KOPT-K1 (cell line): ENCODE measurements around the gene SRGAP3.
A peak's percentile ranks its signal among the peaks of the same experiment; 100 is the strongest.
"Not testable (repeated sequence)": the region's sequence is repeated elsewhere in the genome, so short reads cannot be mapped to it uniquely, and the experiment has no call there.

Experiments
- H3K27ac ChIP-seq: fragments of 200-600 bp; sonication (generic); 2 replicates; pipeline ENCODE4 v1.5.1; 2016; ENCODE audit warnings: antibody characterized with exemption, mild to moderate bottlenecking, low read depth, low read length; ENCODE audit not compliant: poor library complexity, severe bottlenecking
- H3K36me3 ChIP-seq: fragments of 200-600 bp; sonication (generic); 2 replicates; pipeline ENCODE4 v1.5.1; 2017; ENCODE audit warnings: antibody characterized with exemption, mild to moderate bottlenecking, low read length, moderate library complexity; ENCODE audit not compliant: insufficient read depth
- H3K9me3 ChIP-seq: fragments of 200-600 bp; sonication (generic); 2 replicates; pipeline ENCODE4 v1.5.1; 2017; ENCODE audit warnings: antibody characterized with exemption, low read length, mild to moderate bottlenecking; ENCODE audit not compliant: insufficient read depth, poor library complexity, severe bottlenecking

Gene SRGAP3

GRCh38 chr3:9249273-9250192 lies at the start of gene SRGAP3:
SRGAP3 (minus strand) TSS chr3:9249646; CDS start chr3:9248951, 695 bp downstream.
- Histone ChIP-seq H3K27ac (peak within 1 kb of the TSS; percentile 42), H3K36me3 (no peaks in the 10 kb centered on the region), H3K9me3 (no peaks in the 10 kb centered on the region)

GRCh38 chr3:9298236-9298635 lies 48.8 kb upstream of the SRGAP3 start:
- Histone ChIP-seq H3K36me3 (no peaks in the 10 kb centered on the region), H3K27ac (no peak overlapping the region), H3K9me3 (no peaks in the 10 kb centered on the region)

DNA sequence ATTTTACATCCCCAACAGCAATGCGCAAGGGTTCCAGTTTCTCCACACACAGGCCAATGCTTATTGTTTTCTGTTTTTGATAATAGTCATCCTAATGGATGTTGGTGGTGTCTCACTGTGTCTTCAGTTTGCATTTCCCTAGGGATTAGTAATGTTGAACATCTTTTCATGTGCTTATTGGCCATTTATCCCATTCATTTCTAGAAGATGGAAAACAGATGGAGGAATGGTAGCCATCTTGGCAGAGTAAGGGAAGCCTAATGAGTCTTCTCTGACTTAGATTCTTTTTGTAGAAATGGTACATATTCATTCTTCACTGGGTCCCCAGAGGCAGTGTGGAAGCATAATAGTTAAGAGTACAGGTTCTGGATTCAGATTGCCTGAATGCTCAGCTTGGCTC lies 46.8 kb upstream of the SRGAP3 start:
- Histone ChIP-seq H3K27ac (no peak overlapping the region), H3K9me3 (no peaks in the 10 kb centered on the region), H3K36me3 (no peaks in the 10 kb centered on the region)

- H3K9me3 ChIP-seq, result no peaks in the 10 kb centered on the region
- H3K36me3 ChIP-seq, result no peaks in the 10 kb centered on the region
- H3K27ac ChIP-seq, result no peak overlapping the region
Observed at GRCh38 chr3:9295007-9295406, 45.6 kb upstream of the SRGAP3 start.

DNA sequence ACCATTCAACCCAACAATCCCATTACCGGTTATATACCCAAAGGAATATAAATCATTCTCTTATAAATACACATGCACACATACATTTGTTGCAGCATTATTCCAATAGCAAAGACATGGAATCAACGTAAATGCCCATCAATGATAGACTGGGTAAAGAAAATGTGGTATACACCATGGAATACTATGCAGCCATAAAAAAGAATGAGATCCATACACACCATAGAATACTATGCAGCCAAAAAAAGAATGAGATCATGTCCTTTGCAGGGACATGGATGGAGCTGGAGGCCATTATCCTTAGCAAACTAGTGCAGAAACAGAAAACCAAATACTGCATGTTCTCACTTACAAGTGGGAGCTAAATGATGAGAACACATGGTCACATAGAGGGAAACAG lies 44.5 kb upstream of the SRGAP3 start:
- H3K9me3 ChIP-seq, H3K36me3 ChIP-seq, H3K27ac ChIP-seq: not testable (repeated sequence)

GRCh38 chr3:9293076-9293475 lies 43.6 kb upstream of the SRGAP3 start:
- no peak overlapping the region for H3K27ac ChIP-seq
- no peaks in the 10 kb centered on the region for H3K36me3 ChIP-seq
- H3K9me3 ChIP-seq, result no peaks in the 10 kb centered on the region

DNA sequence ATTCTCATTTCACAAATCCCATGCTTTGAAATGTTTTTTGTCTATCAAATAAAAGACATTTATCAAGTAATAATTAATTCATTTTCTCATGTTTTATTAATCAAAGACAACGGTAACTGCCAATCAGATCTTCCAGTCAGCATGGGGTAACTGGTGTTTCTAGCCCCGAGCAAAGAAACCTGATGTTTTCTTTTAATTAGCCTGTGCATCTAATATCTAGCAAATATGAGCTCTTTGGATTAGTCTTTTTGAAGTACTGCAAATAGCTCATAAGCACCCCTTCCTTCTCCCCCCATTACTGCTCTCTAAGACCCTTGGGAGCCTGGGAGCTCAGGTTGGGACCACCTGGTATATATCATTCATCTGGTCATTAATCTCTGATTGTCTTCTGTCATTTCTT lies 43.1 kb upstream of the SRGAP3 start:
- no peaks in the 10 kb centered on the region for H3K36me3 ChIP-seq
- no peak overlapping the region for H3K27ac ChIP-seq
- no peaks in the 10 kb centered on the region for H3K9me3 ChIP-seq

GRCh38 chr3:9291821-9292410 lies 42.5 kb upstream of the SRGAP3 start:
- no peaks in the 10 kb centered on the region for H3K9me3 ChIP-seq
- H3K27ac ChIP-seq, result no peak overlapping the region
- no peaks in the 10 kb centered on the region for H3K36me3 ChIP-seq

GRCh38 chr3:9290566-9290965 lies 41.1 kb upstream of the SRGAP3 start:
- H3K9me3 ChIP-seq, result no peaks in the 10 kb centered on the region
- H3K36me3 ChIP-seq, result no peaks in the 10 kb centered on the region
- no peak overlapping the region for H3K27ac ChIP-seq

DNA sequence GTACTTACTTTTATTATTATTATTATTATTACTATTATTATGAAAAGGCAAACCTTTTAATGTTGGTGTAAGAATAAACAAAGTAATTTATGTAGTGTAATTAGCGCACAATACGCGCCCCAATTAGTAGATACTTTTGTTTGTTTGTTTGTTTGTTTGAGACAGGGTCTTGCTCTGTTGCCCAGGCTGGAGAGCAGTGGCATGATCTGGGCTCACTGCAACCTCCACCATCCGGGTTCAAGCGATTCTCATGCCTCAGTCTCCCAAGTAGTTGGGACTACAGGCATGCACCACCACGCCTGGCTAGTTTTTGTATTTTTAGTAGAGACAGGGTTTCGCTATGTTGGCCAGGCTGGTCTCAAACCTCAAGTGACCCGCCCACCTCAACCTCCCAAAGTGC lies 32.1 kb upstream of the SRGAP3 start:
- H3K36me3 ChIP-seq, H3K9me3 ChIP-seq, H3K27ac ChIP-seq: not testable (repeated sequence)

DNA sequence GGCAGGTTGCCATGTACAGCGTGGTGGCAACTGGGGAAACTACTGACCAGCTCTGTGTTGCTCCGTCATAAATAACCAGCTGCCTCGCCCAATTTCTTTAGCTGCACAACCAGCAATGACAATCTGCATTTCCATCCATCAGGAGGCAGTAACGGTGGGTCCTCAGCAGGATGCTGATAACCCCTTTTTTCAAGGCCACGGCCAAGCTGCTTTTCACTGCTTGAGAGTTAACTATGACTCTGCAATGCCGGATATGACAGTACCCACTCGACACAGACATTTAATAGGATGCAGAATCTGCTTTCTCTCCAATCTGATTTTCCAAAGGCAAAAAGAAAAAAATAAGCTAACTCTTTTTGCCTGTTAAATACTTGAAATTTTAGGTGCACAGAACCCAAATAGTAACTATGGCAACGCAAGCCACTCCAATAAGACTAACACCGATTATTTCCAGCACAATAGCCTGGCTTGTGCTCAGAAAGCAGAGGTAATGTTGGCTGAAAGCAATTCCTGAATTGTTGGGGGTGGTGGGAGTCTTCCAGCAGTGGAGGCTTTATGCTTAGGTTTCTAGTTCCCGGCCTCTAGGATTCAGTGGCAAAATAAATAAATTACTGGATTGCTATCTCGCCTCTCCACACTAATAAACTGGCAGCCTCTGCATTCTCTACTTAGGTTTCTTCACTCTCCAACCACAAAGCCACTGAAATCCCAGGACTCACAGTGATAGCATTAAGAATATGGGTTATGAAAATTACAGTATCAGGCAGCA lies 31.2 kb upstream of the SRGAP3 start:
- Histone ChIP-seq H3K9me3 (no peaks in the 10 kb centered on the region), H3K27ac (no peak overlapping the region), H3K36me3 (no peaks in the 10 kb centered on the region)

DNA sequence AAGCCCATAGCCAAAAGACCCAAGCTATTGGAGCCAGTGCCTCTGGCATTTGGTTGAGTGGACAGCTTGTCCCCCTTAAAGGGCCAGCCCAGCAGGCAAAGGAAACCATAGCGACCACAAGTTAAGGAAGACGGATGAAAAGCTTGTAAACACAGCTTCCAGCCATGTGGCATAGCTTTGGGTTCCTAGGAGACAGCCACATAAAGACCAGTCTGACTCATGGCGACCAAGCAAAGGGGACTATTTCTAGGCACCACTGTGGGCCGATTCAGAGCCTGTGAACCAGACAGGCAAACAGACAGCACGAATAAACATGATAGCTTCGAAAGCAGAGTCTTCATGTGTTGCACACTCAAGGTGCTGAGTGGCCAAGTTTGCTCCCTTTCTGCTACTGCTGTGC lies 30.5 kb upstream of the SRGAP3 start:
- Histone ChIP-seq H3K36me3 (no peaks in the 10 kb centered on the region), H3K9me3 (peaks cover 3% of the 10 kb centered on the region), H3K27ac (no peak overlapping the region)

DNA sequence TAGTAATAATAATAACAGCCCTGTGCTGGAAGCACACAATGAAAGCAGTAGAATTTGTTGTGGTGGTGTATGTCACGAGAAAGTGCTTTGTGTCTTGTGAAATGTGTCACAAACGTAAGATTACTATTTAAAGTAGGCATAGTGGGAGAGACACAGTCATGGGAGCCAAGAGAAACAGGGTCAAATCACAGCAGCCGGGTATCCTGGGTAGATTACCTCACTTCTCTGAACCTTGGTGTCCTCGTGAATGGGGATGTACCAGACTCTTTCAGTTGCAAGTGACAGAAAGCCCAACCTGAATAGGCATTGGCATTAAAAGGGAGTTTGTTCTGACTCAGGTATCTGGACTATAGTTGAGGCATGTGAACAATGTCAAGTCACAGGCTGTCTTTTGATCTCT lies 29.1 kb upstream of the SRGAP3 start:
- no peaks in the 10 kb centered on the region for H3K36me3 ChIP-seq
- H3K27ac ChIP-seq, result no peak overlapping the region
- H3K9me3 ChIP-seq, result peaks cover 15% of the 10 kb centered on the region

DNA sequence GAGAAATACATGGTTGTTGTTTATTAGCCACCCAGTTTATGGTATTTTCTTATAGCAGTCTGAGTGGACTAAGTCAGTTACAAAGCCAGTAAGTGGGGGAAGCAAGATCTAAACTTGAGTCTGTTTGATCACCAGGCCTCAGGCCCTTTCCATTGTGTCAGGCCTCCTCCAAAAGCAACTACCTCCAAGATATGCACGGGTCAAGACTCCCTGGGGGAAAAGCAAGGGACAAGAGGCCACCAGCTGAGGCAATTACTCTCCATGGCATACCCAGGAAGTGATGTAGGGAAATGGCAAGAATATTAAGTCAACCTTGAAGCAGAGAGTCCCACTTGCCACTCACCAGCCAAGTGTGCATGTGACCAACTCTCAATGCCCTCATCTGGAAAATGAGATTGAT lies 28.6 kb upstream of the SRGAP3 start:
- Histone ChIP-seq H3K36me3 (no peaks in the 10 kb centered on the region), H3K9me3 (peaks cover 15% of the 10 kb centered on the region), H3K27ac (no peak overlapping the region)

DNA sequence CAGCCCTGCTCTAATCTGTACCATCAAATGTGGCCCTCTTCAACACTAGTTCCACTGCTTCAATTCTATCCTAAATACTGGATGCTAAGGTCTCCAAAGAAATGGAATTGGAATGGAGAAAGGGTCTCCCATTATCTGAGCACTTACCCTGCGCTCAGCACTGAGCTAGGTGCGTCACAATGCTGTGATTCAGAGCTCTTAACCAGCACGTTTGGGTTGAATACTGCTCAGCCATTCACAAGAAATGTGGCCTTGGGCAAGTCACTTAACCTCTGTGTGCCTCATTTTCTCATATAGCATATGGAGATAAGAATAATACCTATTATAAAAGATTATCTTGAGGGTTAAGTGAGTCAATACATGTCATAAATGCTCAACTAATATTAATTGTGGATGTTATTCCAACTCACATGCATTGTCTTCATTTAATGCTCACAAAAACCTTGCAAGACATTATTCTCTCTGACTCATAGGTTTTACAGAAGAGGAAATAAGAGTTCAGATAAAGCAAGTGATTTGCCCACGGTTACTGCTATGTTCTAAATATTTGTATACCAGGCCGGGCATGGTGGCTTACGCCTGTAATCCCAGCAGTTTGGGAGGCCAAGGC lies 27.4 kb upstream of the SRGAP3 start:
- peaks cover 15% of the 10 kb centered on the region for H3K9me3 ChIP-seq
- H3K27ac ChIP-seq, result no peak overlapping the region
- no peaks in the 10 kb centered on the region for H3K36me3 ChIP-seq
